ENCODE results near the gene IGSF8. TPM values are rescaled to one million over a fixed set of nuclear protein-coding genes. Genes with fewer than 3 reads are reported as not detected.

Gene IGSF8
- total RNA-seq, 1 experiment from 2014 or later, result 18.8 TPM

GRCh38 chr1:160092366-160093068, 5.9 kb downstream of the IGSF8 start:
- BruUV-seq (replicated peaks), result no TSS peak
- intact Hi-C loops (cut with micrococcal nuclease; ENCODE audit: unreplicated experiment) (no loop called here), in situ Hi-C loops (cut with HindIII; ENCODE audit: low pct_unique_long_range_greater_than_20kb, low sequenced_read_pairs) (no loop called here)
- Histone ChIP-seq H3K27me3 (ENCODE audit: control insufficient read depth, insufficient read depth, low read length) (no peaks in the 10 kb centered on the region), H3K36me3 (ENCODE audit: control insufficient read depth, insufficient read depth, low read length) (no peaks in the 10 kb centered on the region; the same call in 1 of the 2 replicates), H3K9me3 (ENCODE audit: control insufficient read depth, insufficient read depth, low read depth, low read length) (no peaks in the 10 kb centered on the region), H3K4me1 (ENCODE audit: control insufficient read depth, insufficient read depth, low read length) (no peaks in the 10 kb centered on the region), H3K4me3 (ENCODE audit: low read depth in 2 of 2, low read length in 2 of 2) (no peak overlapping the region), H3K27ac (ENCODE audit: low read length) (no peak overlapping the region)
- TF ChIP-seq, protein P1, sequence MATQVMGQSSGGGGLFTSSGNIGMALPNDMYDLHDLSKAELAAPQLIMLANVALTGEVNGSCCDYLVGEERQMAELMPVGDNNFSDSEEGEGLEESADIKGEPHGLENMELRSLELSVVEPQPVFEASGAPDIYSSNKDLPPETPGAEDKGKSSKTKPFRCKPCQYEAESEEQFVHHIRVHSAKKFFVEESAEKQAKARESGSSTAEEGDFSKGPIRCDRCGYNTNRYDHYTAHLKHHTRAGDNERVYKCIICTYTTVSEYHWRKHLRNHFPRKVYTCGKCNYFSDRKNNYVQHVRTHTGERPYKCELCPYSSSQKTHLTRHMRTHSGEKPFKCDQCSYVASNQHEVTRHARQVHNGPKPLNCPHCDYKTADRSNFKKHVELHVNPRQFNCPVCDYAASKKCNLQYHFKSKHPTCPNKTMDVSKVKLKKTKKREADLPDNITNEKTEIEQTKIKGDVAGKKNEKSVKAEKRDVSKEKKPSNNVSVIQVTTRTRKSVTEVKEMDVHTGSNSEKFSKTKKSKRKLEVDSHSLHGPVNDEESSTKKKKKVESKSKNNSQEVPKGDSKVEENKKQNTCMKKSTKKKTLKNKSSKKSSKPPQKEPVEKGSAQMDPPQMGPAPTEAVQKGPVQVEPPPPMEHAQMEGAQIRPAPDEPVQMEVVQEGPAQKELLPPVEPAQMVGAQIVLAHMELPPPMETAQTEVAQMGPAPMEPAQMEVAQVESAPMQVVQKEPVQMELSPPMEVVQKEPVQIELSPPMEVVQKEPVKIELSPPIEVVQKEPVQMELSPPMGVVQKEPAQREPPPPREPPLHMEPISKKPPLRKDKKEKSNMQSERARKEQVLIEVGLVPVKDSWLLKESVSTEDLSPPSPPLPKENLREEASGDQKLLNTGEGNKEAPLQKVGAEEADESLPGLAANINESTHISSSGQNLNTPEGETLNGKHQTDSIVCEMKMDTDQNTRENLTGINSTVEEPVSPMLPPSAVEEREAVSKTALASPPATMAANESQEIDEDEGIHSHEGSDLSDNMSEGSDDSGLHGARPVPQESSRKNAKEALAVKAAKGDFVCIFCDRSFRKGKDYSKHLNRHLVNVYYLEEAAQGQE (IDR thresholded peaks at IDR 0.05; ENCODE audit: insufficient read depth in 1 of 2, low read depth in 2 of 2, low read length in 1 of 2), result no peak
- TF ChIP-seq, protein P2, sequence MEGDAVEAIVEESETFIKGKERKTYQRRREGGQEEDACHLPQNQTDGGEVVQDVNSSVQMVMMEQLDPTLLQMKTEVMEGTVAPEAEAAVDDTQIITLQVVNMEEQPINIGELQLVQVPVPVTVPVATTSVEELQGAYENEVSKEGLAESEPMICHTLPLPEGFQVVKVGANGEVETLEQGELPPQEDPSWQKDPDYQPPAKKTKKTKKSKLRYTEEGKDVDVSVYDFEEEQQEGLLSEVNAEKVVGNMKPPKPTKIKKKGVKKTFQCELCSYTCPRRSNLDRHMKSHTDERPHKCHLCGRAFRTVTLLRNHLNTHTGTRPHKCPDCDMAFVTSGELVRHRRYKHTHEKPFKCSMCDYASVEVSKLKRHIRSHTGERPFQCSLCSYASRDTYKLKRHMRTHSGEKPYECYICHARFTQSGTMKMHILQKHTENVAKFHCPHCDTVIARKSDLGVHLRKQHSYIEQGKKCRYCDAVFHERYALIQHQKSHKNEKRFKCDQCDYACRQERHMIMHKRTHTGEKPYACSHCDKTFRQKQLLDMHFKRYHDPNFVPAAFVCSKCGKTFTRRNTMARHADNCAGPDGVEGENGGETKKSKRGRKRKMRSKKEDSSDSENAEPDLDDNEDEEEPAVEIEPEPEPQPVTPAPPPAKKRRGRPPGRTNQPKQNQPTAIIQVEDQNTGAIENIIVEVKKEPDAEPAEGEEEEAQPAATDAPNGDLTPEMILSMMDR (IDR thresholded peaks at IDR 0.05), result no peak
- no peak for TF ChIP-seq POLR2AphosphoS5 (IDR thresholded peaks at IDR 0.05; ENCODE audit: low read depth, low read length)
- ChIA-PET CTCF (no interaction called here), POLR2A (no interaction called here)
- no peak for ATAC-seq
- no peak for DNase-seq (ENCODE audit: low read depth, low spot score)

- CTCF ChIA-PET, result no interaction called here
- Histone ChIP-seq H3K9me3 (ENCODE audit: control insufficient read depth, insufficient read depth, low read depth, low read length) (no peaks in the 10 kb centered on the region), H3K4me3 (ENCODE audit: low read depth in 2 of 2, low read length in 2 of 2) (no peak overlapping the region), H3K36me3 (ENCODE audit: control insufficient read depth, insufficient read depth, low read length) (no peaks in the 10 kb centered on the region), H3K27me3 (ENCODE audit: control insufficient read depth, insufficient read depth, low read length) (no peaks in the 10 kb centered on the region), H3K4me1 (ENCODE audit: control insufficient read depth, insufficient read depth, low read length) (no peaks in the 10 kb centered on the region), H3K27ac (ENCODE audit: low read length) (no peak overlapping the region)
- intact Hi-C loops (cut with micrococcal nuclease; ENCODE audit: unreplicated experiment) (no loop called here), in situ Hi-C loops (cut with HindIII; ENCODE audit: low pct_unique_long_range_greater_than_20kb, low sequenced_read_pairs) (no loop called here)
- POLR2A ChIA-PET, result no interaction called here
- no peak for ATAC-seq
- no peak for DNase-seq (ENCODE audit: low read depth, low spot score)
- no peak for TF ChIP-seq TCF7L2 (IDR thresholded peaks at IDR 0.05; ENCODE audit: low read depth, low read length)
- TF ChIP-seq POLR2AphosphoS5 (IDR thresholded peaks at IDR 0.05; ENCODE audit: low read depth, low read length), result no peak
- TF ChIP-seq, protein P2 (IDR thresholded peaks at IDR 0.05), result no peak
- TF ChIP-seq, protein P1 (IDR thresholded peaks at IDR 0.05; ENCODE audit: insufficient read depth in 1 of 2, low read depth in 2 of 2, low read length in 1 of 2), result no peak
- TF ChIP-seq SIN3A (IDR thresholded peaks at IDR 0.05; ENCODE audit: borderline replicate concordance, insufficient read depth, low read depth, low read length), result no peak
- no TSS peak for BruUV-seq (replicated peaks)
These were observed 6.7 kb downstream of the IGSF8 start for GRCh38 chr1:160091666-160092223.
